GM19240 (cell line): ENCODE measurements around the gene CGB2.
A peak's percentile ranks its signal among the peaks of the same experiment; 100 is the strongest.
"Not testable (repeated sequence)": the region's sequence is repeated elsewhere in the genome, so short reads cannot be mapped to it uniquely, and the experiment has no call there.

Experiments
- DNase-seq: peaks from one replicate; pipeline ENCODE4 v3.0.0; 2011; ENCODE audit warnings: low spot score; ENCODE audit not compliant: insufficient read length

The CGB2 gene

DNA sequence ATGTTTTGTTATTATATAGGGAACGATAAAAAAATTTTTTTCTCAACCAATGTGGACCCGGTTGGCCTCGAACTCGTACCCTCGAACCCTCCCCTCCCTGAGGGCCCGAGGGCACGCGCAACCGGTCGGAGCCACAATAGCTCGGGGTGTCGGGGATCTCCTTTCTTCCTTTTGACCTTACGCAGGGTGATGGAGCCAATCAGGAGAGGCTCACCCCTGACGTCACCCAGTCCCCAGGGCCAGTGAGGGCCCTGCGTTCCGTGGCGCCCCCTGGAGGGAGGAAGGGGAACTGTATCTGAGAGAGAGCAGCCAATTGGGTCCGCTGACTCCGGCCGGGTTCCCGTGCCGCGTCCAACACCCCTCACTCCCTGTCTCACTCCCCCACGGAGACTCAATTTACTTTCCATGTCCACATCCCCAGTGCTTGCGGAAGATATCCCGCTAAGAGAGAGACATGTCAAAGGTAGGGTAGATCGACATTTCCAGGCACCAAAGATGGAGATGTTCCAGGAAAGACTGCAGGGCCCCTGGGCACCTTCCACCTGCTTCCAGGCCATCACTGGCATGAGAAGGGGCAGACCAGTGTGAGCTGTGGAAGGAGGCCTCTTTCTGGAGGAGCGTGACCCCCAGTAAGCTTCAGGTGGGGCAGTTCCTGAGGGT lies at the start of gene CGB2:
TSS of gene CGB2 (plus strand) at position 249 of the 660 bp plus-strand sequence. CDS start at position 455, 206 bp downstream.
- DNase-seq = not testable (repeated sequence)

DNA sequence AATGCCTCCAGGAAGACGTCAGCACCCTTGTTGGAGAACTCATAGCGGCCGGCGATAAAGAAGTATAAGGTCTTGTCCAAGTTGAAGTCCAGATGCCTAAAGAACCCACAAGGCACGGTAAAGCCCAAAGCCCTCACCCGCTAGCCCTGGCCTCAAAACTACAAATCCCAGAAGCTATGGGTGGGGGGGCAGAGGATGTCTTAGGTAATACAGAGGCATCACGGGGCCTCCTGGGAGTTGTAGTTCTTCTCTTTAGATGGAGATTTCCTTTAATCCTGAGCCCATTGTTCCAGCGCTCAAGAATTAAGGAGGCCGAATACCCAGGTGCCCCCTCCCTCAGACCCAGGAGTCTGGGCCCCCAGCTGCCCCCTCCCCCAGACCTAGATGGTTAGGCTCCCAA lies 49.4 kb upstream of the CGB2 start:
- no peak for DNase-seq

DNA sequence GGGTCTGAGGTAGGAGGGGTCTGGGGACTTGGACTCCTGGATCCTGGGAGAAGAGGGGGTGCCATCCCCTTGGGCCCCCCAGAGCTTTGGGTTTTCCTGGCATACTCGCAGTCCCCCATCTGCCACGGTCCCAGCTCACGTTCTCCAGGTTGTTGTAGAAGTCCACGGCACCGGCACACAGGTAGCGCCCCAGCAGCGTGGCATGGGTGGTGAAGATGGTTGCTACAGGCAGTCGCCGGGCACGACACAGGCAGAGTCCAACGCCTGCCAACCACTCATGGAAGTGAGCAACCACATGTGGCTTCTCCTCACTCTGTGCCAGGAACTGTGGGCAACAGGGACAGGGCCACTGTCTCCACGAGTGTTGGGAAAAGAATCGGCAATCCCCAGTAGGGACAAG lies 46.0 kb upstream of the CGB2 start:
- no peak for DNase-seq

DNA sequence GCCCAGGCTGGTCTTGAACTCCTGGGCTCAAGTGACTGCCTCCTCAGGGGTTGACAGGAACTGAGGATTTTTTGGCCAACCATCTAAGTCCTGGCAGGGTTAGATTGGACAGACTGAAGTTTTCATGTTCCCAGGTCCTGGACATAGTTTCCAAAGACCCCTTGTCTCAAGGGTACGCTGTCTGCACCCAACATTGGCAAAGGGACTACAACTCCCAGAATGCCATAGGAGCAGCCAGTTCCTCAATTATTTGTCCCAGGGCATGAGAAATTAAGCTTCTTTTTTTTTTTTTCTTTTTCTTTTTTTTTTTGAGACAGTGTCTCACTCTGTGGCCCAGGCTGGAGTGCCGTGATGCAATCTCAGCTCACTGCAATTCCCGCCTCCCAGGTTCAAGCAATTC lies 45.5 kb upstream of the CGB2 start:
- DNase-seq = no peak

DNA sequence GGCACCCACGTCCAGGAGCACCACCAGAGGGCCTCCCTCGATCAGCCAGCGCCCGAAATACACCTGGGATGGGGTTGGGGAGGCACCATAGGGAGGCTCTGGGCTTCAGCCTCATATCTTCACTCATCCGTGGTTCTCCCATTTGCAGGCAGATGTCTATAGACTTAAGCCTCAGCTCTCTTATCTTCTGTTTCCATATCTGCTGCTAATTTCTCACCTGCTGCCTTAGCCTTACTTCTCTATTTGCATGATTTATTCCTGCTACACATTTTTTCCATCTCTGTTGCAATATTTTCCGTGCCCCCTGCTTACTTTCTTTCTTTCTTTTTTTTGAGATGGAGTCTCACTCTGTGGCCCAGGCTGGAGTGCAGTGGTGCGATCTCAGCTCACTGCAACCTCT lies 44.4 kb upstream of the CGB2 start:
- DNase-seq = no peak

DNA sequence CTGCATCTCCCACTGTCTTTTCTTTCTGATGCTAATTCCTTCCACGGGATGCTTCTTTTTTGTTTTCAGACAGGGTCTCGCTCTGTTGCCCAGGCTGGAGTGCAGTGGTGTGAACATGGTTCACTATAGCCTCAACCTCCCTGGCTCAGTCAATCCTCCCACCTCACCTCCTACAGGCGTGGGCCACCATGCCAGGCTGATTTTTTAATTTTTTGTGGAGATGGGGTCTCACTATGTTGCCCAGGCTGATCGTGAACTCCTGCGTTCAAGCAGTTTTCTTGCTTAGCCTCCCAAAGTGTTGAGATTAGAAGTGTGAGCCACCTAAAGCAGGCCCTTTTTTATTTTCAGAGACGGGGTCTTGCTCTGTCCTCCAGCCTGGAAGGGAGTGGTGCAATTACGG lies 43.4 kb upstream of the CGB2 start:
- no peak for DNase-seq

DNA sequence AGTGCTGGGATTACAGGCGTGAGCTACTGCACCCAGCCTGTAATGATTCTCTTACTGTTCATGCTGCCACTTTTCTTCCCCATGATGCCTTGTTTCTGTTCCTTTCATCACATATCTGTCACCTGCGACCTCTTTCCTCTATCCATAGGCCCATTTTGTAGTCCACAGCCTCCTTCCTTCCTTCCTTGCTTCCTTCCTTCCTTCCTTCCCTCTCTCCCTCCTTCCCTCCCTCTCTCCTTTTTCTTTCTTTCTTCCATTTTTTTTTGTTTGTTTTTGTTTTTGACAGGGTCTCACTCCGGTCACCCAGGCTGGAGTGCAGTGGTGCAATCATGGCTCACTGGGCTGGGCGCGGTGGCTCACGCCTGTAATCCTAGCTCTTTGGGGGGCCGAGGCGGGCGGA lies 42.8 kb upstream of the CGB2 start:
- no peak for DNase-seq

DNA sequence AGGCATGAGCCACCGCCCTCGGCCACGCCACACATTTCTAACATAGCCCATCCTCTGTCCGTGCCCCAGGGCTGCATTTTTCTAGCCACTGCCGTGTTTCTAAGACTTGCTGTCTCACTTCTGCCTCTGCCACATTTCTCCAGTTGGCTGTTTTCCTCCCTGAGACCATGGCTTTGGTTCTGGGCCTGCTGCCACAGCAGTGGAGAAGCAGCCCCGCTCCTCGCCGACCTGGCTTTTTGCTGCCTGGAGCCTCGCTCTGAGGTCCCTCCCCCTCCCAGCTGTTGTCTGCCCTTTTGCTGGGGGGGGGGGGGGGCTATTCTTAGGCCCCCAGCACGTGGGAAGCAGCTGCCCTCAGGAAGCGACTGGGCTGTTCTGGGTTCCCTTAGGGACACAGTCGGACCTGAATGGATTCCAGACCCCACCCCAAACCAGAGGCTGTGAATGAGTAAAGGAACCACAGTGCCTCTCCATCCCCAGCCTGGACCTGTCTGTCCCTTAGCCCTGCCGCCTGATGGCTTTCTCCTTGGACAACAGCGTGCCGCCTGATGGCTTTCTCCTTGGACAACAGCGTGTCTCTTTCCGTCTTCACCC lies 41.9 kb upstream of the CGB2 start:
- no peak for DNase-seq

DNA sequence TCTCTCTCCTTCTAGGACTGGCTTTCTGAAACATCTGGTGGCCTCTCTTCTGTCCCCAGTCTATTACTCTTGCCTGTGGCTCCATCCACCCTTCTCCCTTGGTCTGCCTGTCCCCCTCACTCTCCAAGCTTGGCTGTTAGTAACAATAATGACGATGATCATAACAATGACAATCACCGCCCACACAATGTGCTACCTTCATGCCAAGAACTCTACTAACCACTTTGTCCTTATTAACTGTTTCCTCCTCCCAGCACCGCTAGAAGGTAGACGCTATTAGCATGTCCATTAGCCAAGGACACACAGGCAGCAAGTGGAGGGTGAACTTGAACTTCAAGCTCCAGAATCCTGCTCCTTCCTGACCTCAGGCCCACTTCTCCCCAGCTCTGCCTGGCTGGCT lies 41.3 kb upstream of the CGB2 start:
- no peak for DNase-seq

DNA sequence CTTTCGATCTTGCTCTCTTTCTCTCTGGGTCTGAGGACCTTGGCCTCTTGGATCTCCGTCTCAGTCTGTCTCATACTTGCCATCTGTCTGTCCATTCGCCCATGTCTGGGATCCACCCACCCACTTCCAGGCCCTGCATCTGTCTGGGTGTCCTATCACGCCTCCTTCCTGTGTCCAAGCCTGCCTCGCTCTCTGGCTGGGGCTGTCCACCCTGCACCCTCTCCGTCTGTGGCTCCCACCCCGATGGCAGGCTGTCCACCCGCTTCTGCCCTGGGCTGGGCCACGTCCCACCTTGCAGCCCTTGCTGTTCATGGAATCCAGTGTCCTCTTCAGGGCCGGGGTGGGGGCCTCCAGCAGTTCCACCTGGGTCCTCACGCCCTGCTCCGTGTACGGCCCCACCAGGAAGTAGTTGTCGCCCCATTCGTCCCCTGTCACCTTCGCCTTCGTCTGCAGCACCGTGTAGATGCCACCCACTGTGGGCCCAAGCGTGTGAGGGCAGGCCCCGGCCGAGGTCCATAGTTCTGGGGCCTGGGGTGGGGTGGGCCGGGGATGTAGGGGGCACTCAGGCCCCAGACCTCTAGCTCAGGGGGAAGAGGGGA lies 40.6 kb upstream of the CGB2 start:
- DNase-seq = no peak

DNA sequence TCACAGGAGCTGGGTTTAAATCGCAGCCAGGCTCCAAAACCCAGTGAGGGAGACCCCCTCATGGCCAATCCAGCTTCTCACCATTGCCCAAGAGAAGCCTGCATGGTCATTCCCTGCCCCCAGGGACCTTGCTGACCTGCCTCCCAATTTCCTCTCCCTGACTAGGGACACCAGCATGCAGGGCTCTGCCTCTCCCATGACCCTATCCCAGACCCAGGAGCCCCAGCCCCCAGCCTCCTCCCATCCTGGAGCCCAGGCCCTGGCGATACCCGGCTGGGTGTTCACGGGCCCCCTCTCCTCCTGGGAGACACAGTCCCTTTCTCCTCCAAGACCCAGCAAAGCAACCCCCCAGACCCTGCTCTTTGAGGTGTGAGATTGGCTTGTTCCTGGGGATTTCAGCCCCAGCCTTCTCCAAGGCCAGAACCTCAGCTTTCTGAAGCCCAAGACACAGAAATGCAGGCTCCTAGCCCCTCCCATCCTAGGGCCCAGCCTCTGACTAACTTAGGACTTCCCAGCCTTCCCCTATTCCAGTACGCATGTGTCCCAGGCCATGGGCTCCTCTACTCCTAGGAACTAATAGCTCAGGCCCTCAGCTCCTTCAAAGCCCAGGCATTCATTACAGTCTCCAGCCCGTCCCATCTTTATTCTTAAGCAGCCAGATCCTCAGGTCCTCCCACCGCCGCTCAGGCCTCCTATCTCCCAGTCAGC lies 39.7 kb upstream of the CGB2 start:
- DNase-seq = no peak

DNA sequence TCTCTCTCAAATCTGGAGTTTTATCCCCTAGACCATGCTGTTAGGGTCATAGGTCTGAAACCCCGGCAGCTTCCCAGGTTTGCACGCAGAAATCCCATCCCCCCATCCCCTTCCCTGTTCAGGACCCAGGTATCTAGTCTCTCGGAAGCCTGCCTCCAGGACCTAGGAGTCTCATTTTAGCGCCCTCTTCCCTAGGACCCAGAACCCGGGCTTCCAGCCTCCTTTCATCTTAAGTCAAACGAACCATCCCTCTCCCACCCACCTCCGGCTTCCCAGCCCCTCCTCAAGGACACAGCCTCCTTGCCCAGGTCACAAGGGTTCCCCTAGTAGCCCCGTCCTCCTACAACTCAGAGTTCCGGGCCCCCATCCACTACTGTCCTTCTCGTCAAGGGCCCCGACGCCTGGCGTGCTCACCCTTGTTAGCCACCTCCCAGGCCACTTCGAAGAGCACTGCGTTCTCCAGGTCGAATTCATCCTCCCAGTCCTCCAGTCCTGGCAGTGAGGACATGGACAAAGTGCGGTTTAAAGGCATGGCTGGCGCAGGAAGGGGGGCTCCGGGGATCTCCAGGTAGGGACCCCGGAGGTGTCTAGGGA lies 39.0 kb upstream of the CGB2 start:
- no peak for DNase-seq

DNA sequence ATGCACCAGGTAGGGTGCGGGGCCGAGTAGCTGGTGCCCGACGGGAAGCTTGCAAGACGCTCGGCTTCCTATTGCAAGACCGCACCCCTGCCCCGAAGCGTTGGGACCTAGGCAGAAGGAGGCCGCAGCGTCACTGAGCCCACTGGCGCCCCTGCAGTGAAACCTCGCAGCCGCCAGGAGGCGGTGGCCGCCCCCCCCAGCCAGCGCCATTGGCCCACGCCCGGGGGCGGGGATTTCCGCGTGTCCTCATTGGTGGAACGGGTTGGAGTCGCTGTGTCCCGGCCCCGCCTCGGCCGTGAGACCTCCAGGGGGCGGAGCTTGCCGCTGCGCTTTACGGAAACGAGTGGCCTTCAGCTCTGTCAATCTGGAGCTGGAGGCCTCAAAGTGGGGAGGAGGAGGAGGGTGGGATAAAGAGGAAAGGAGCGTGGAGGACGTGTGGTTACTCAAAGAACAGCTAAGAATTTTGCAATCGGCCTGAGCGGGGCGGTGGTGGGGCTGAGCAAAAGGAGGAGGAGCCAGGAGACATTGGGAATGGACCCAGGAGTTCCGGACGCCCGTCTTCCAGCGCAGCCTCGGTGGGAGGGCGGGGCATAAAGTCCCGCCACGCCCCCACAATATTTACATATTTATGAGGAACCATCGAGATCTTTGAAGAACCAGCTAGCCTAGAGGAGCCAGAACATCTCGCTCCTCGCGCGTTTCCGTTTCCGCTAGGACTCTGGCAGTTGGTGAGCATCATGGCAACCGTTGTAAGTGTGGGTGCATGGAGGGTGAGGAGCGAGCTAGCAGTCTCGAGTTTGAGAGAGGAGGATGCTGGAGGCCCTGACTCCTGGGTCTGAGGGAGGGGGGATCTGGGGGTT lies 38.3 kb upstream of the CGB2 start, which contains the start of the genes GYS1 and RUVBL2:
TSS of gene GYS1 (minus strand) at position 135 of the 860 bp plus-strand sequence. CDS start 197 bp downstream, outside the sequence.
TSS of gene RUVBL2 (plus strand) at position 713 of the 860 bp plus-strand sequence. CDS start at position 738, 25 bp downstream.
- peak; percentile 98 for DNase-seq

DNA sequence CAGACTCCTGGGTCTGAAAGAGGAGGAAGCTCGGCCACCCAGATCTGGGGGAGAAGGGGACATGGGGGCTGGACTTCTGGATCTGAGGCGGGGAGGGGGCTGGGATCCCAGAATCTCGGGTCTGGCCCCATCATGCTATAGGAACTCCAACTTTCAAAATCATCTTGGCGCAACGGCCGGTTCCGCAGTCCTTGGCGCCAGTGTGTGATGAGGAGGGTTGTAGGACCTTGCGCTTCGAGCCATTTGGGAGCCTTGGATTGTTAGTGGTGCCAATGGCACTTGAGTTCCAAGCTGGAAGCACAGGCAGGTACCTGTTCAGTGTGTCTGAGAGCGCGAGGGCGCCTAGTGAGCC lies 37.7 kb upstream of the CGB2 start:
- no peak for DNase-seq

DNA sequence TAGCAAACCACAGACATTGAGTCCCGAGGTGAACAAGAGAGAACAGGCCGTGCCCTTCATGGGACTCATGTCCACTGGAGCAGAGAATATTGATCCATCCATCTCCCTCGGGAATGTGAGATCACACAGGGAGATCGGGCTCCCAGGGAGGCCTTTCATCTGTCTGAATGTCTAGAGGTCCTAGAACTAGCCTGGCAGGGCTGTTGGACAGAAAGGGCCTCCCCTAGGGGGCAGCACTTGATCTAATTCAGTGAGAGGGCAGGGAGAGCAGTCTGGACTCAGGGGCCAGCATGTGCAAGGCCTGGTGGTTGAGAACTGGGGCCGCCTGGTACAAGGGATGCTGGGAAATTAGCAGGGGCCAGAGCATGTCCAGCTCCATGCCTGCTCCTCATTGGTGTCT lies 33.7 kb upstream of the CGB2 start:
- no peak for DNase-seq

DNA sequence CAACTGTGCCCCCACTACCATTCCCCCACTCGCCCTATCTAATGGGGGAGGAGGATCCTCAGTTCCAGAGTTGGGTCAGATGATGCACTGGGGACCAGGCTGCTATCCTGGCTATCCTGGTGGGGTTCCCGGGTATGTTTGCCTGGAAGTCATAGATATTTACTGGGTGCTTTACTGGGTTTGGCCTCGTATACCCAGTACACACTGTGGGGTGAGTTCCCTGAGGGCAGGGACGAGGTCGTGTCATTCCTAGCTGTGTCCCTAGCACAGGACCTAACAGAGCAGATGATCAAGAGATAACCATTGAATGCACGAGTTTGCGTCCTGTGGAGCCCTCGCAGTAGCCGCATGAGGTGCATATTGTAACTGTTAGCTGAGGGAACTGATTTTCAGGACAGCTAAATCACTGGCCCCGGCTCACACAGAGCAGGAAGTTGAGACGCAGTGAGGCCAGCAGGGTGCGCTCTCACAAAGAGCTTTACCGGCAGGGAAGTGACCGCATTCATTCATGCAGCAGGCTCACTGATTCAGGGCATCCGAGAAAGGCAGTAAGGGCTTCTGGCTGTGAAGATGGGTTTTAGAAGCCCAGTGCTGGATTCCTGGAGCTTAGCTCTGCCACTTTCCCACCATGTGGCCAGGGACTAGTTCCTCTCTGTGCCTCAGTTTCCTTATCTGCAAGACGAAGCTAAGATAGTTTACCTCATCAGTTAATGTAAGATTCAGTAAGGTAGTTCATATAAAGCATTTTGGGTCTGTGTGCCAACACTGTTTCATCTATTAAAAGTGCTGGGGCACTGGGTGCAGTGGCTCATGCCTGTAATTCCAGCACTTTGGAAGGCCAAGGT lies 32.0 kb upstream of the CGB2 start:
- DNase-seq = no peak

DNA sequence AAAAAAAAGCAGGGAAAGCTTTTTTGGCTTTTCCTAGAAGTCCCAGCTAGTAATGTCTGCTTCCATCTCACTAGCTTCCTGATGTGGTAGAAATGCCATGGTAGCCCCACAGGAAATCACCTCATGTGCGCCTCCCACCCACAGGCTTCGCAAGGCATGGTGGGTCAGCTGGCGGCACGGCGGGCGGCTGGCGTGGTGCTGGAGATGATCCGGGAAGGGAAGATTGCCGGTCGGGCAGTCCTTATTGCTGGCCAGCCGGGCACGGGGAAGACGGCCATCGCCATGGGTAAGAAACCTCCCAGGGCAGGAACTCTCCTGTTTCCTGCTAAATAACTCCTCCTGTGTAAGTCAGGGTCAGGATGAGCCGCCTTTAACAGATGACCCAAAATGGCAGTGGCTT lies 27.6 kb upstream of the CGB2 start:
- DNase-seq = no peak

DNA sequence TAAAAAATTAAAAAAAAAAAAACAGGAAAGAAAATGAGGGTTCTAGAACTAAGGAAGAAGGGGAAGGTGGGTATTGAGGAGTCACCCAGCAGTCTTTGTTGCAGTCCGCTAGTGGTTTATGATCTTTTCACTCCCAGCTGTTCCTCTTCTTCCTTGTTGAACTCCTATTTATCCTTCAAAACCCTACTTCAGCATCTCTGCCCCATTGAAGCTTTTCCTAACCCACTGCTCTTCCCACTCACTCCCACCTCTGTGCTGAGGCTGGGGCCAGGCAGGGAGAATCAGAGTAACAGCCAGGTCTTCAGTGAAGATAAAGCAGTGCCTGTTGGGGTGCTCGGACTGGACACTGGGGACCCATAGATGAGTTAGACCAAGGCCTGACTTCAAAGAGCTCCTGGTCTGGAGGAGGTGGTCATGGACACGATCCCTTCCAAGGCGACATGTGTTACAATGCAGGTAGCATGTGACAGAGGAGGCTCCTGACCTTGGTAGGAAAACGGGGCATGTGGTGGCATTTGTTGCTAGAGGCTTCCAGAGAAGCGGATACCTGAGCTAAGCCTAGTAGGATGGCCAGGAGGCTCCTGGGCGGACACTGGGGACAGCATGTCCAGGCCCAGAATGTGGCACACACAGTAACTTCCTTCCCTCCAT lies 26.6 kb upstream of the CGB2 start:
- no peak for DNase-seq

DNA sequence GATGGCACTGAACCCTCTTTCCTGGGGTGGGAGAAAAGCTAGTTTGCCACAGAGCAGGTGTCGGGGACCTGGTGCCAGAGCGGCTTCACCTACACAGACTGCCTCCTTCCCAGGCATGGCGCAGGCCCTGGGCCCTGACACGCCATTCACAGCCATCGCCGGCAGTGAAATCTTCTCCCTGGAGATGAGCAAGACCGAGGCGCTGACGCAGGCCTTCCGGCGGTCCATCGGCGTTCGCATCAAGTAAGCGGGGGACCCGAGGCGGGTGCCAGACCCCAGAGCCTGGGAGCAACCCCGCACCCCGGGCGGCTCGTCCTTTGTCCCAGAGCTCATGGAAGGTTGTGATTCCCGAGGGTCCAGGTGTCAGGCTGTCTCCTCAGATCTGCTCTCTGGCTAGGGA lies 24.8 kb upstream of the CGB2 start:
- no peak for DNase-seq

DNA sequence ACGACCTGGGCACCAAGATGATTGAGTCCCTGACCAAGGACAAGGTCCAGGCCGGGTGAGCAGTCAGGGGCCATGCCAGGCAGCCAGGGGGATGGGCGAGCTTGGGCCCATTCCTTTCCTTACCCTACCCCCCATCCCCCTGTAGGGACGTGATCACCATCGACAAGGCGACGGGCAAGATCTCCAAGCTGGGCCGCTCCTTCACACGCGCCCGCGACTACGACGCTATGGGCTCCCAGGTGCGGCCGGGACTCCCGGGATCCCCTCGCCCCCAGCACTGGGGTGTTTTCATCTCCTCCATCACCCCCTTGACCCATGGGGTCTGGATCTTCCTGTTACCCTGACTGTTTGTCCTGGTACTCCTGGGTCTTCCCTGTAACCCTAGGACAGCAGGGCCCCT lies 21.9 kb upstream of the CGB2 start:
- no peak for DNase-seq
